Neural cell (in vitro differentiated cells): ENCODE data around the gene CUBN. TPM values are rescaled to one million over a fixed set of nuclear protein-coding genes. Genes with fewer than 3 reads are reported as not detected.
A peak's percentile ranks its signal among the peaks of the same experiment; 100 is the strongest.

Source experiments
- H2AFZ ChIP-seq: fragments of 200-600, 300-800 bp; sonication (generic), shearing (Covaris generic); 2 replicates; pipeline ENCODE4 v1.6.0; 2014; ENCODE audit warnings: low read depth, mild to moderate bottlenecking, antibody characterized with exemption, low read length, moderate library complexity
- H3F3A ChIP-seq: fragments of 200-600 bp; shearing (Covaris generic); 2 replicates; pipeline ENCODE4 v1.6.1; 2016; ENCODE audit warnings: mild to moderate bottlenecking, moderate library complexity, mixed read lengths, antibody characterized with exemption, low read length; ENCODE audit not compliant: insufficient read depth, poor library complexity, severe bottlenecking
- H3K27ac ChIP-seq: fragments of 200-600, 300-800 bp; sonication (generic), shearing (Covaris generic); 2 replicates; pipeline ENCODE4 v1.5.1; 2014; ENCODE audit warnings: mild to moderate bottlenecking, low read length, moderate library complexity
- H3K27me3 ChIP-seq: fragments of 300-800, 200-600 bp; sonication (generic), shearing (Covaris generic); 2 replicates; pipeline ENCODE4 v1.6.0; 2014; ENCODE audit warnings: mild to moderate bottlenecking, low read depth, low read length, moderate library complexity; ENCODE audit not compliant: insufficient read depth
- H3K36me3 ChIP-seq: fragments of 300-800, 200-600 bp; sonication (generic), shearing (Covaris generic); 2 replicates; pipeline ENCODE4 v1.5.1; 2014; ENCODE audit warnings: mild to moderate bottlenecking, antibody characterized with exemption, low read length, moderate library complexity; ENCODE audit not compliant: insufficient read depth
- H3K4me2 ChIP-seq: fragments of 300-800, 200-600 bp; sonication (generic), shearing (Covaris generic); 2 replicates; pipeline ENCODE4 v1.6.0; 2014; ENCODE audit warnings: mild to moderate bottlenecking, low read length
- H3K4me3 ChIP-seq: fragments of 300-800, 200-600 bp; sonication (generic), shearing (Covaris generic); 2 replicates; pipeline ENCODE4 v1.5.1; 2014; ENCODE audit warnings: mild to moderate bottlenecking, low read length, moderate library complexity
- H3K79me2 ChIP-seq: fragments of 200-600 bp; shearing (Covaris generic); replicated peaks from 2 replicates; pipeline ENCODE4 v1.6.0; 2014; ENCODE audit warnings: mild to moderate bottlenecking, low read length, moderate library complexity; ENCODE audit not compliant: insufficient read depth
- H3K9ac ChIP-seq: fragments of 300-800, 200-600 bp; sonication (generic), shearing (Covaris generic); 2 replicates; pipeline ENCODE4 v1.6.1; 2016; ENCODE audit warnings: mild to moderate bottlenecking, low read length, mixed read lengths
- H3K9me2 ChIP-seq: fragments of 200-600 bp; shearing (Covaris generic); 2 replicates; pipeline ENCODE4 v1.6.1; 2016; ENCODE audit warnings: mild to moderate bottlenecking, low read length, mixed read lengths; ENCODE audit not compliant: insufficient read depth
- H3K9me3 ChIP-seq: fragments of 200-600, 300-800 bp; sonication (generic), shearing (Covaris generic); 2 replicates; pipeline ENCODE4 v1.6.1; 2016; ENCODE audit warnings: mild to moderate bottlenecking, mixed run types, low read length, moderate library complexity, mixed read lengths
- H4K20me1 ChIP-seq: fragments of 200-600 bp; shearing (Covaris generic); 2 replicates; pipeline ENCODE4 v1.6.1; 2016; ENCODE audit warnings: mild to moderate bottlenecking, mixed run types; ENCODE audit not compliant: insufficient read depth
- EP300 ChIP-seq: fragments of 450-650 bp; conservative IDR thresholded peaks from 2 replicates; pipeline ENCODE4 v1.6.1; 2014; ENCODE audit warnings: antibody characterized with exemption, mild to moderate bottlenecking, moderate library complexity; ENCODE audit not compliant: poor library complexity, severe bottlenecking
- EZH2 ChIP-seq: fragments of 200-600, 300-800 bp; shearing (Covaris generic), sonication (generic); IDR thresholded peaks from 2 replicates; pipeline ENCODE4 v1.6.1; 2014; ENCODE audit warnings: antibody characterized with exemption, low read length, borderline replicate concordance, mild to moderate bottlenecking; ENCODE audit not compliant: insufficient read depth, poor library complexity, severe bottlenecking
- MXI1 ChIP-seq: fragments of 450-650 bp; conservative IDR thresholded peaks from 2 replicates; pipeline ENCODE4 v1.6.1; 2014; ENCODE audit warnings: antibody characterized with exemption, mild to moderate bottlenecking; ENCODE audit not compliant: poor library complexity, severe bottlenecking
- POLR2AphosphoS5 ChIP-seq: IDR thresholded peaks from 2 replicates; pipeline ENCODE4 v1.6.1; 2012
- RAD21 ChIP-seq: fragments of 450-650 bp; conservative IDR thresholded peaks from 2 replicates; pipeline ENCODE4 v1.6.1; 2014; ENCODE audit warnings: antibody characterized with exemption, mild to moderate bottlenecking, moderate library complexity
- SMC3 ChIP-seq: fragments of 450-650 bp; conservative IDR thresholded peaks from 2 replicates; pipeline ENCODE4 v1.6.1; 2014; ENCODE audit warnings: antibody characterized with exemption, mild to moderate bottlenecking, moderate library complexity; ENCODE audit not compliant: poor library complexity
- TAF1 ChIP-seq: IDR thresholded peaks from 2 replicates; pipeline ENCODE4 v1.6.1; 2012; ENCODE audit warnings: low read depth
- polyA plus RNA-seq: library from polyadenylated mRNA; depleted of rRNA; stranded (reverse); fragments of >200 nt; gene quantifications from 2 replicates; pipeline ENCODE4 v1.2.3, GENCODE V29; 2014
- TF ChIP-seq, protein P1 (sequence below): IDR thresholded peaks from 2 replicates; pipeline ENCODE4 v1.6.1; 2012; ENCODE audit warnings: borderline replicate concordance
- TF ChIP-seq, protein P2 (sequence below): fragments of 450-650 bp; IDR thresholded peaks from 2 replicates; pipeline ENCODE4 v1.5.1; 2014; ENCODE audit warnings: antibody characterized with exemption, mild to moderate bottlenecking, moderate library complexity; ENCODE audit not compliant: poor library complexity, severe bottlenecking

CUBN gene
- polyA plus RNA-seq, 1 donor from 2014 or later = 7.1 TPM

GRCh38 chr10:17162828-17163227 lies 33.2 kb upstream of the CUBN start:
- no peaks in the 10 kb centered on the region for H4K20me1 ChIP-seq
- H3K9me2 ChIP-seq = no peaks in the 10 kb centered on the region
- no peak overlapping the region for H3K4me3 ChIP-seq
- H3F3A ChIP-seq = no peaks in the 10 kb centered on the region
- H2AFZ ChIP-seq = no peak overlapping the region
- H3K9me3 ChIP-seq = no peaks in the 10 kb centered on the region
- TF ChIP-seq, protein P1, sequence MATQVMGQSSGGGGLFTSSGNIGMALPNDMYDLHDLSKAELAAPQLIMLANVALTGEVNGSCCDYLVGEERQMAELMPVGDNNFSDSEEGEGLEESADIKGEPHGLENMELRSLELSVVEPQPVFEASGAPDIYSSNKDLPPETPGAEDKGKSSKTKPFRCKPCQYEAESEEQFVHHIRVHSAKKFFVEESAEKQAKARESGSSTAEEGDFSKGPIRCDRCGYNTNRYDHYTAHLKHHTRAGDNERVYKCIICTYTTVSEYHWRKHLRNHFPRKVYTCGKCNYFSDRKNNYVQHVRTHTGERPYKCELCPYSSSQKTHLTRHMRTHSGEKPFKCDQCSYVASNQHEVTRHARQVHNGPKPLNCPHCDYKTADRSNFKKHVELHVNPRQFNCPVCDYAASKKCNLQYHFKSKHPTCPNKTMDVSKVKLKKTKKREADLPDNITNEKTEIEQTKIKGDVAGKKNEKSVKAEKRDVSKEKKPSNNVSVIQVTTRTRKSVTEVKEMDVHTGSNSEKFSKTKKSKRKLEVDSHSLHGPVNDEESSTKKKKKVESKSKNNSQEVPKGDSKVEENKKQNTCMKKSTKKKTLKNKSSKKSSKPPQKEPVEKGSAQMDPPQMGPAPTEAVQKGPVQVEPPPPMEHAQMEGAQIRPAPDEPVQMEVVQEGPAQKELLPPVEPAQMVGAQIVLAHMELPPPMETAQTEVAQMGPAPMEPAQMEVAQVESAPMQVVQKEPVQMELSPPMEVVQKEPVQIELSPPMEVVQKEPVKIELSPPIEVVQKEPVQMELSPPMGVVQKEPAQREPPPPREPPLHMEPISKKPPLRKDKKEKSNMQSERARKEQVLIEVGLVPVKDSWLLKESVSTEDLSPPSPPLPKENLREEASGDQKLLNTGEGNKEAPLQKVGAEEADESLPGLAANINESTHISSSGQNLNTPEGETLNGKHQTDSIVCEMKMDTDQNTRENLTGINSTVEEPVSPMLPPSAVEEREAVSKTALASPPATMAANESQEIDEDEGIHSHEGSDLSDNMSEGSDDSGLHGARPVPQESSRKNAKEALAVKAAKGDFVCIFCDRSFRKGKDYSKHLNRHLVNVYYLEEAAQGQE = no peak
- no peak for TF ChIP-seq POLR2AphosphoS5
- TF ChIP-seq EZH2 = no peak
- no peak for TF ChIP-seq MXI1
- TF ChIP-seq, protein P2, sequence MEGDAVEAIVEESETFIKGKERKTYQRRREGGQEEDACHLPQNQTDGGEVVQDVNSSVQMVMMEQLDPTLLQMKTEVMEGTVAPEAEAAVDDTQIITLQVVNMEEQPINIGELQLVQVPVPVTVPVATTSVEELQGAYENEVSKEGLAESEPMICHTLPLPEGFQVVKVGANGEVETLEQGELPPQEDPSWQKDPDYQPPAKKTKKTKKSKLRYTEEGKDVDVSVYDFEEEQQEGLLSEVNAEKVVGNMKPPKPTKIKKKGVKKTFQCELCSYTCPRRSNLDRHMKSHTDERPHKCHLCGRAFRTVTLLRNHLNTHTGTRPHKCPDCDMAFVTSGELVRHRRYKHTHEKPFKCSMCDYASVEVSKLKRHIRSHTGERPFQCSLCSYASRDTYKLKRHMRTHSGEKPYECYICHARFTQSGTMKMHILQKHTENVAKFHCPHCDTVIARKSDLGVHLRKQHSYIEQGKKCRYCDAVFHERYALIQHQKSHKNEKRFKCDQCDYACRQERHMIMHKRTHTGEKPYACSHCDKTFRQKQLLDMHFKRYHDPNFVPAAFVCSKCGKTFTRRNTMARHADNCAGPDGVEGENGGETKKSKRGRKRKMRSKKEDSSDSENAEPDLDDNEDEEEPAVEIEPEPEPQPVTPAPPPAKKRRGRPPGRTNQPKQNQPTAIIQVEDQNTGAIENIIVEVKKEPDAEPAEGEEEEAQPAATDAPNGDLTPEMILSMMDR = no peak
- TF ChIP-seq RAD21 = no peak
- no peak for TF ChIP-seq EP300
- TF ChIP-seq SMC3 = no peak
- H3K27ac ChIP-seq = no peak overlapping the region
- H3K27me3 ChIP-seq = no peaks in the 10 kb centered on the region
- no peaks in the 10 kb centered on the region for H3K36me3 ChIP-seq
- H3K9ac ChIP-seq = no peak overlapping the region
- H3K79me2 ChIP-seq = no peaks in the 10 kb centered on the region
- no peak overlapping the region for H3K4me2 ChIP-seq

GRCh38 chr10:17161775-17162174 lies 32.2 kb upstream of the CUBN start:
- no peak overlapping the region for H3K4me2 ChIP-seq
- TF ChIP-seq EZH2 (no peak), TAF1 (no peak), POLR2AphosphoS5 (peak; percentile 53), RAD21 (no peak), EP300 (peak; percentile 78), MXI1 (no peak)
- TF ChIP-seq, protein P1 = no peak
- TF ChIP-seq, protein P2 = no peak
- peak overlapping the region; percentile 59 for H3K27ac ChIP-seq
- no peaks in the 10 kb centered on the region for H4K20me1 ChIP-seq
- H2AFZ ChIP-seq = no peak overlapping the region
- peak overlapping the region; percentile 20 for H3K4me3 ChIP-seq
- H3K9ac ChIP-seq = no peak overlapping the region
- H3K36me3 ChIP-seq = no peaks in the 10 kb centered on the region
- no peaks in the 10 kb centered on the region for H3K9me3 ChIP-seq
- no peaks in the 10 kb centered on the region for H3K27me3 ChIP-seq
- no peaks in the 10 kb centered on the region for H3K79me2 ChIP-seq
- H3F3A ChIP-seq = no peaks in the 10 kb centered on the region
- H3K9me2 ChIP-seq = no peaks in the 10 kb centered on the region
